ENCODE measurements around the gene ACTN1.

DNA sequence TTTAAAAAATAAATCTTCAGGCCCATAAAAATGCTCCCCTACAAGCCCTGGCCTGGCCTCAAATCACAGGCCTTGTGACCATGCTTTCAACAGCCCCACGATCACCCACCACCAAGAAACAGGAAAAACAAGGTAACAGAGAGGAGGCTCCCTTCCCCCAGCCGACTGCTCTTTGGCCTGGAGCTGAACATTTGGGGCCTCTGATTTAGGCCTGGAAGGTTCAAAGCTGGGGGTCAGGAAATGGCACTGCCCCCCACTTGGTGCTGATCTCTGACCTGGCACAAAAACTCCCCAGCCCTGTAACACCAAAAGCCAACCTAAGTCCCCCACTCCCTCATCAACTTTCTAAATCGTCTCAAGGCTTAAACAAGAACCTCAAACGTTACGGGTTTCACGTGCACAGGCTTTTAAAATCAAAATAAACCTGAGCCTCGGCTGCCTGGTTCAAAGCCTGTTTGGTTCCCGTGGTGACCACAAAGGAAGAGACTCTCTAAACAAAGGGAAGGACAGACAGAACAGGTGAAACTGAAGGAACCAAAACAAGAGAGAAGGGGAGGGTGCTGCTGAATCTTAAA lies 9.0 kb downstream of the ACTN1 start:
- no peak for TF ChIP-seq POLR2A (IDR thresholded peaks at IDR 0.05)
- TF ChIP-seq, protein P1, sequence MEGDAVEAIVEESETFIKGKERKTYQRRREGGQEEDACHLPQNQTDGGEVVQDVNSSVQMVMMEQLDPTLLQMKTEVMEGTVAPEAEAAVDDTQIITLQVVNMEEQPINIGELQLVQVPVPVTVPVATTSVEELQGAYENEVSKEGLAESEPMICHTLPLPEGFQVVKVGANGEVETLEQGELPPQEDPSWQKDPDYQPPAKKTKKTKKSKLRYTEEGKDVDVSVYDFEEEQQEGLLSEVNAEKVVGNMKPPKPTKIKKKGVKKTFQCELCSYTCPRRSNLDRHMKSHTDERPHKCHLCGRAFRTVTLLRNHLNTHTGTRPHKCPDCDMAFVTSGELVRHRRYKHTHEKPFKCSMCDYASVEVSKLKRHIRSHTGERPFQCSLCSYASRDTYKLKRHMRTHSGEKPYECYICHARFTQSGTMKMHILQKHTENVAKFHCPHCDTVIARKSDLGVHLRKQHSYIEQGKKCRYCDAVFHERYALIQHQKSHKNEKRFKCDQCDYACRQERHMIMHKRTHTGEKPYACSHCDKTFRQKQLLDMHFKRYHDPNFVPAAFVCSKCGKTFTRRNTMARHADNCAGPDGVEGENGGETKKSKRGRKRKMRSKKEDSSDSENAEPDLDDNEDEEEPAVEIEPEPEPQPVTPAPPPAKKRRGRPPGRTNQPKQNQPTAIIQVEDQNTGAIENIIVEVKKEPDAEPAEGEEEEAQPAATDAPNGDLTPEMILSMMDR (IDR thresholded peaks at IDR 0.05), result no peak

Data from esophagus squamous epithelium (tissue), 4 donors.